Vagina (tissue), 2 donors: ENCODE measurements around the gene C22orf39. TPM values are rescaled to one million over a fixed set of nuclear protein-coding genes. Genes with fewer than 3 reads are reported as not detected.

Experiments used
- DNase-seq, 2 donors: peaks; one replicate each; pipeline ENCODE4 v3.0.0-alpha.2; 2017; ENCODE audit errors: extremely low spot score in 2 of 2
- H3K27ac ChIP-seq: fragments of 200-600 bp; sonication (generic); one replicate; pipeline ENCODE4 v1.5.1; 2019
- H3K27me3 ChIP-seq: fragments of 200-600 bp; sonication (generic); one replicate; pipeline ENCODE4 v1.5.1; 2019
- H3K36me3 ChIP-seq, 2 donors: fragments of 200-600 bp; sonication (generic); one replicate each; pipeline ENCODE4 v1.5.1; 2017 to 2019
- H3K4me1 ChIP-seq: fragments of 200-600 bp; sonication (generic); one replicate; pipeline ENCODE4 v1.5.1; 2019
- H3K4me3 ChIP-seq, 2 donors: fragments of 200-600 bp; sonication (generic); 1 replicate in 1 of 2; 2 replicates in 1 of 2; pipeline ENCODE4 v1.5.1; 2016 to 2019
- H3K9me3 ChIP-seq: fragments of 200-600 bp; sonication (generic); one replicate; pipeline ENCODE4 v1.5.1; 2019
- CTCF ChIP-seq, 3 experiments: fragments of 450-650 bp in 2 of 3; fragments of 200-600 bp in 1 of 3; sonication (generic) in 1 of 3; IDR thresholded peaks; one replicate each; pipeline ENCODE4 v1.5.1; 2017 to 2019; ENCODE audit warnings: antibody characterized with exemption in 3 of 3, mild to moderate bottlenecking in 2 of 3, moderate library complexity in 2 of 3
- POLR2A ChIP-seq, 2 donors: fragments of 450-650 bp; IDR thresholded peaks; one replicate each; pipeline ENCODE4 v1.6.1; 2017; ENCODE audit warnings: antibody characterized with exemption in 2 of 2, mild to moderate bottlenecking in 2 of 2, moderate library complexity in 2 of 2
- POLR2AphosphoS5 ChIP-seq, 2 donors: sonication (generic); formaldehyde crosslinking; IDR thresholded peaks; one replicate each; pipeline ENCODE4 v1.9.0; 2017; ENCODE audit warnings: antibody characterized with exemption in 2 of 2, mild to moderate bottlenecking in 2 of 2, low read depth in 1 of 2; ENCODE audit not compliant: insufficient read depth in 1 of 2
- intact Hi-C: fragments of 100-400 bp; cut with DNase I; formaldehyde crosslinking; loops from one replicate; pipeline ENCODE4 v1.15.1; 2023
- total RNA-seq: library from RNA; depleted of rRNA; stranded (reverse); fragments of >200 nt; gene quantifications from one replicate; pipeline ENCODE4 v1.2.3, GENCODE V29; 2016

C22orf39 gene
- total RNA-seq, 1 donor from 2014 or later, result 46.9 TPM

DNA sequence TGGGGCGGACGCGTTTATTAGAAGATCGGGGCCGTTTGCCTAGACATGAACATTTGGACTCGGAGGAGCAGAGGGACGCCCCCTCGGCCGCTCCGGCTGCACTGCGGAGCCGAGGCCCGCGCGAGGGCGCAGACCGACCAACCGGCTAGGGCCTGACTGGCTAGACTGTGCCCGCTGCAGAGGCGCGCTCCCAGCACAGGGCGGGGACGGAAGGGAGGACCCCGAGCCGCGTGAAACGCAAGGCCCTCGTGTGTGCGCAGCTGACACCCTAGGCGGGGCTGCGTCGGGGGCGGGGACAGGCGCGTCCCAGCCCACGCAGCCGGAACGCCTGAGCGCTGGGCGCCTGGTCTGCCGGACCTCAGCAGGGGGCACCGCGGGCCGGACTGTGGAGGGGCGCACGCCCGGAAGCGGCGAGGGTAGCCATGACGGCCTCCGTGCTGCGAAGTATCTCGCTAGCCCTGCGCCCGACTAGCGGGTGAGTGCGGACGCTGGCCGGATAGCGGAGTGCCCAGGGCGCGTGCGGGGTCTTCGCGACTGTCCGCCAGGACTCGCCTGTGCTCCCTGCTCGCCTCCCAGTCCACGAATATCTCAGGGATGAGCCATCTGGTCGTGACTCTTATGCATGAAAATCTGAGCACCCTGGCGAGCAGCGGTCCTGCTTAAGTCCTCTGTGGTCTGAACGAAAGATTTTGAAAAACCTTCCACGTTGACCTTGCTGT is 15.2 kb downstream of the C22orf39 start, which contains the start of gene MRPL40:
MRPL40 (plus strand) TSS at position 413 of the 719 bp plus-strand sequence; CDS start at position 423, 10 bp downstream.
- Histone ChIP-seq H3K27ac (peak within 1 kb of the TSS; percentile 88), H3K9me3 (no peaks in the 10 kb centered on the region), H3K4me1 (peaks cover 37% of the 10 kb centered on the region), H3K36me3 (peaks cover 0 to 26% of the 10 kb centered on the region in 2 donors), H3K4me3 (peak within 1 kb of the TSS; percentile 81 to 93), H3K27me3 (no peaks in the 10 kb centered on the region)
- intact Hi-C loops, result loop anchor here (2.0 kb wide), 1 partner anchor 47 kb away; the partner anchor contains the start of genes CDC45 and UFD1
- DNase-seq, result no peak
- no peak for TF ChIP-seq CTCF (IDR thresholded peaks at IDR 0.05)
- peak; percentile 57 to 89 for TF ChIP-seq POLR2AphosphoS5 (IDR thresholded peaks at IDR 0.05; ENCODE audit: insufficient read depth in 1 of 2, low read depth in 1 of 2)
- TF ChIP-seq POLR2A (IDR thresholded peaks at IDR 0.05), result peak in 1 of 2 donors; percentile 59

- DNase-seq, result no peak
- TF ChIP-seq POLR2AphosphoS5 (IDR thresholded peaks at IDR 0.05; ENCODE audit: insufficient read depth in 1 of 2, low read depth in 1 of 2) (no peak), CTCF (IDR thresholded peaks at IDR 0.05) (no peak), POLR2A (IDR thresholded peaks at IDR 0.05) (peak in 1 of 2 donors; percentile 19)
- H3K36me3 ChIP-seq, result peaks cover 0 to 25% of the 10 kb centered on the region in 2 donors
- H3K27ac ChIP-seq, result peak within 1 kb of the TSS; percentile 88
- intact Hi-C loops, result loop anchor here (2.0 kb wide), 1 partner anchor 47 kb away; the partner anchor contains the start of genes CDC45 and UFD1
- no peaks in the 10 kb centered on the region for H3K27me3 ChIP-seq
- H3K4me3 ChIP-seq, result peak within 1 kb of the TSS; percentile 81 to 93
- peaks cover 37% of the 10 kb centered on the region for H3K4me1 ChIP-seq
- no peaks in the 10 kb centered on the region for H3K9me3 ChIP-seq
Observed at GRCh38 chr22:19431649-19432132, 15.8 kb downstream of the C22orf39 start, which contains the start of gene HIRA. HIRA (minus strand) TSS chr22:19431733; CDS start chr22:19431476, 257 bp downstream.

DNA sequence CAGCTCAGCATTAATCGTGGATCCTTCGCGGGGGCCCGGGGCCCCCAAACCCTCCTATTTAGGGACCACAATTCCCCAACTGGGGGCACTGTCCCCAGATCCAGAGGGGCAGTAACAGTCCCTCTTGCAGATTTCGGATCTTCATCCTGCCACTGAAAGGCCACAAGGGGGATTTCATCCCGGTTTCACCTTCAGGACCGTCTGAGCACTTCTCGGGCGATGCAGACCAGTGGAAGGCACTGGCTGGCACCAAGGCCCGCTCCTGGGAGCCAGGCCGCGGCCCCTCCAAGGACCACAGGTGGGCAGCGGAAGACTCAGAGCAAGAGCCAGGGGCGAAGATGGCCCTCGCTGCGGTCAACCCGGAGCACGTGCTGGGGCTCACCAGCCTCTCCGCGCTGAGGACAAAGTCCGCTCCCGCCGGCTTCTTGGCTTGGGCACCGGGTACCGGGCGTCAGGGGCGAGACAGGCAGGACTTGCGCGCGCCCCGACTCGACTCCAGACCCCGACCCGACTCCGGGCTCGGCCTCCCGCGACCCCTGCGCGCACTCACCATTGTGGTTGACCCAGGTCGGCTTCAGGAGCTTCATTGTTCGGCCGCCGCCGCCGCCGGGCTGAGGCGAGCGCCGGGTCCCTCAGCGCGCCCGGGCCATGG is 16.5 kb downstream of the C22orf39 start:
- H3K4me1 ChIP-seq, result peaks cover 37% of the 10 kb centered on the region

More for the DNA sequence above, 16.5 kb downstream of the C22orf39 start:
- H3K9me3 ChIP-seq, result no peaks in the 10 kb centered on the region
- peak overlapping the region; percentile 81 to 93 for H3K4me3 ChIP-seq
- H3K27ac ChIP-seq, result peak overlapping the region; percentile 51
- intact Hi-C loops, result no loop called here
- peaks cover 0 to 19% of the 10 kb centered on the region in 2 donors for H3K36me3 ChIP-seq
- no peak for TF ChIP-seq POLR2A (IDR thresholded peaks at IDR 0.05)
- TF ChIP-seq CTCF (IDR thresholded peaks at IDR 0.05), result no peak
- TF ChIP-seq POLR2AphosphoS5 (IDR thresholded peaks at IDR 0.05; ENCODE audit: insufficient read depth in 1 of 2, low read depth in 1 of 2), result no peak
- DNase-seq, result no peak
- H3K27me3 ChIP-seq, result no peaks in the 10 kb centered on the region
